GM23338 (cell line): Measurements from ENCODE around the gene ENTHD1. TPM values are rescaled to one million over a fixed set of nuclear protein-coding genes. Genes with fewer than 3 reads are reported as not detected.
A peak's percentile ranks its signal among the peaks of the same experiment; 100 is the strongest.

Source experiments
- ATAC-seq: fragments of 200-7000 bp; cut with Tn5 transposase; 3 replicates; pipeline ENCODE4 v1.9.1; 2020
- DNase-seq: peaks from one replicate; pipeline ENCODE4 v3.0.0-alpha.2; 2015; ENCODE audit warnings: low spot score
- H2AFZ ChIP-seq: fragments of 200-600 bp; sonication (generic); 2 replicates; pipeline ENCODE4 v1.8.0; 2016; ENCODE audit warnings: antibody characterized with exemption, mild to moderate bottlenecking, moderate library complexity
- H3F3A ChIP-seq: fragments of 200-600 bp; sonication (generic); replicated peaks from 2 replicates; pipeline ENCODE4 v1.8.0; 2017; ENCODE audit warnings: antibody characterized with exemption, mixed run types, low read depth
- H3K27ac ChIP-seq: fragments of 200-600 bp; sonication (generic); 2 replicates; pipeline ENCODE4 v1.6.1; 2016; ENCODE audit warnings: low read depth
- H3K27me3 ChIP-seq: fragments of 200-600 bp; sonication (generic); 2 replicates; pipeline ENCODE4 v1.8.0; 2016; ENCODE audit warnings: mild to moderate bottlenecking, mixed run types, moderate library complexity; ENCODE audit not compliant: insufficient read depth
- H3K36me3 ChIP-seq: fragments of 200-600 bp; sonication (generic); 2 replicates; pipeline ENCODE4 v1.8.0; 2016; ENCODE audit warnings: mild to moderate bottlenecking; ENCODE audit not compliant: insufficient read depth
- H3K4me1 ChIP-seq: fragments of 200-600 bp; sonication (generic); 2 replicates; pipeline ENCODE4 v1.8.0; 2016; ENCODE audit warnings: mild to moderate bottlenecking, moderate library complexity; ENCODE audit not compliant: insufficient read depth
- H3K4me2 ChIP-seq: fragments of 200-600 bp; sonication (generic); 2 replicates; pipeline ENCODE4 v1.7.1; 2017; ENCODE audit warnings: mixed run types
- H3K4me3 ChIP-seq: fragments of 200-600 bp; sonication (generic); 2 replicates; pipeline ENCODE4 v1.6.1; 2016; ENCODE audit warnings: mixed run types
- H3K79me2 ChIP-seq: fragments of 200-600 bp; sonication (generic); replicated peaks from 2 replicates; pipeline ENCODE4 v1.8.0; 2017; ENCODE audit warnings: mild to moderate bottlenecking; ENCODE audit not compliant: insufficient read depth
- H3K9me2 ChIP-seq: fragments of 200-600 bp; sonication (generic); 2 replicates; pipeline ENCODE4 v1.8.0; 2017; ENCODE audit not compliant: insufficient read depth
- H4K20me1 ChIP-seq: fragments of 200-600 bp; sonication (generic); replicated peaks from 2 replicates; pipeline ENCODE4 v1.8.0; 2017; ENCODE audit warnings: mild to moderate bottlenecking; ENCODE audit not compliant: insufficient read depth
- H3K27ac Mint-ChIP-seq: 2 replicates; pipeline ENCODE4 v1.8.0; 2020; ENCODE audit warnings: inconsistent platforms, mild to moderate bottlenecking, moderate library complexity, mixed read lengths
- H3K27me3 Mint-ChIP-seq: 3 replicates; pipeline ENCODE4 v1.8.0; 2022; ENCODE audit warnings: low read depth, mild to moderate bottlenecking, moderate library complexity, mixed read lengths, inconsistent platforms; ENCODE audit not compliant: insufficient read depth, poor library complexity
- H3K36me3 Mint-ChIP-seq: 3 replicates; pipeline ENCODE4 v1.8.0; 2021; ENCODE audit warnings: low read depth, mild to moderate bottlenecking, inconsistent platforms, moderate library complexity, mixed read lengths
- H3K4me1 Mint-ChIP-seq: 3 replicates; pipeline ENCODE4 v1.8.0; 2020; ENCODE audit warnings: mild to moderate bottlenecking, inconsistent platforms, mixed read lengths
- H3K4me3 Mint-ChIP-seq: 3 replicates; pipeline ENCODE4 v1.8.0; 2021; ENCODE audit warnings: moderate library complexity, mild to moderate bottlenecking, inconsistent platforms, mixed read lengths
- H3K9me3 Mint-ChIP-seq: 3 replicates; pipeline ENCODE4 v1.8.0; 2020; ENCODE audit warnings: moderate library complexity, mild to moderate bottlenecking, inconsistent platforms, mixed read lengths
- CREB1 ChIP-seq: fragments of 250-450 bp; sonication (Bioruptor Pico); IDR thresholded peaks from 2 replicates; pipeline ENCODE4 v1.5.0; 2020; ENCODE audit warnings: low read depth, mild to moderate bottlenecking, moderate library complexity
- CTCF ChIP-seq, 2 experiments: fragments of 200-600 bp in 1 of 2; sonication (generic) in 1 of 2; conservative IDR thresholded peaks; 2 replicates each; pipeline versions ENCODE4 v1.5.1 to v1.6.1; 2016 to 2017; ENCODE audit warnings: antibody characterized with exemption in 2 of 2, low read depth in 2 of 2, mild to moderate bottlenecking in 2 of 2, moderate library complexity in 1 of 2
- ETS1 ChIP-seq: IDR thresholded peaks from 2 replicates; pipeline ENCODE4 v1.6.1; 2016; ENCODE audit warnings: antibody characterized with exemption
- POLR2AphosphoS5 ChIP-seq: IDR thresholded peaks from 2 replicates; pipeline ENCODE4 v1.6.1; 2016; ENCODE audit warnings: antibody characterized with exemption, low read depth
- STAT1 ChIP-seq: IDR thresholded peaks from one replicate; pipeline ENCODE4 v1.6.1; 2016; ENCODE audit warnings: antibody characterized with exemption; ENCODE audit not compliant: unreplicated experiment
- polyA plus RNA-seq: library from polyadenylated mRNA; unstranded; fragments of >200 nt; fragmentation: Nextera tagmentation; extraction: Ambion mirVana; gene quantifications from 2 replicates; pipeline ENCODE4 v1.2.1, GENCODE V29; 2016
- total RNA-seq: library from RNA; depleted of rRNA; stranded (reverse); fragments of >200 nt; shearing (Covaris generic); gene quantifications from 2 replicates; pipeline ENCODE4 v1.2.3, GENCODE V29; 2014

Gene ENTHD1
- total and polyA plus RNA-seq, 2 experiments from 2014 or later, result not detected

GRCh38 chr22:39933741-39934140, 40.2 kb upstream of the ENTHD1 start (continued):
- no peak for TF ChIP-seq CTCF (conservative IDR thresholded peaks at IDR 0.05; ENCODE audit: low read depth in 2 of 2)

- H3F3A ChIP-seq, result no peaks in the 10 kb centered on the region
- H3K36me3 ChIP-seq, result no peaks in the 10 kb centered on the region
- no peaks in the 10 kb centered on the region for H3K36me3 Mint-ChIP-seq
- no peaks in the 10 kb centered on the region for H3K79me2 ChIP-seq
- no peaks in the 10 kb centered on the region for H3K9me2 ChIP-seq
- no peak overlapping the region; the same call in 2 of the 3 replicates for H3K4me3 Mint-ChIP-seq
- DNase-seq (peak; percentile 95), ATAC-seq (peak; percentile 97)
- no peak overlapping the region for H3K4me2 ChIP-seq
- H4K20me1 ChIP-seq, result no peaks in the 10 kb centered on the region
- H3K4me1 ChIP-seq, result peaks cover 22% of the 10 kb centered on the region
- peak; percentile 92 to 97 for TF ChIP-seq CTCF (conservative IDR thresholded peaks at IDR 0.05; ENCODE audit: low read depth in 2 of 2)
- TF ChIP-seq ETS1, result no peak
- H3K9me3 Mint-ChIP-seq, result no peaks in the 10 kb centered on the region
- no peaks in the 10 kb centered on the region for H3K27me3 ChIP-seq
- peaks cover 38% of the 10 kb centered on the region for H3K4me1 Mint-ChIP-seq
- peak overlapping the region; percentile 25 for H3K27ac Mint-ChIP-seq
- H2AFZ ChIP-seq, result no peak overlapping the region
- H3K27me3 Mint-ChIP-seq, result peaks cover 4% of the 10 kb centered on the region
- no peak overlapping the region for H3K27ac ChIP-seq
- no peak overlapping the region for H3K4me3 ChIP-seq
These were observed 39.5 kb upstream of the ENTHD1 start for GRCh38 chr22:39932918-39933649.

GRCh38 chr22:39932166-39932565, 38.6 kb upstream of the ENTHD1 start:
- ATAC-seq, result no peak
- H3K27ac Mint-ChIP-seq, result no peak overlapping the region
- Histone ChIP-seq H4K20me1 (no peaks in the 10 kb centered on the region), H3K4me2 (no peak overlapping the region), H3K4me3 (no peak overlapping the region), H3F3A (no peaks in the 10 kb centered on the region), H3K27me3 (no peaks in the 10 kb centered on the region), H3K4me1 (peaks cover 22% of the 10 kb centered on the region), H3K36me3 (no peaks in the 10 kb centered on the region), H3K79me2 (no peaks in the 10 kb centered on the region), H3K9me2 (no peaks in the 10 kb centered on the region), H2AFZ (no peak overlapping the region), H3K27ac (no peak overlapping the region)
- H3K4me1 Mint-ChIP-seq, result peaks cover 45% of the 10 kb centered on the region
- no peaks in the 10 kb centered on the region for H3K9me3 Mint-ChIP-seq
- H3K36me3 Mint-ChIP-seq, result no peaks in the 10 kb centered on the region
- peaks cover 4% of the 10 kb centered on the region for H3K27me3 Mint-ChIP-seq
- no peak for DNase-seq
- no peak overlapping the region for H3K4me3 Mint-ChIP-seq
- no peak for TF ChIP-seq CREB1 (CRISPR knock-in tag)
- no peak for TF ChIP-seq STAT1
- TF ChIP-seq ETS1, result no peak
- TF ChIP-seq POLR2AphosphoS5, result no peak
